Transverse colon (tissue), 4 donors: ENCODE results near the gene CTAG1B.
"Not testable (repeated sequence)": the region's sequence is repeated elsewhere in the genome, so short reads cannot be mapped to it uniquely, and the experiment has no call there.

Source experiments
- CTCF ChIP-seq, 5 experiments: fragments of 200-600 bp in 3 of 5; fragments of 450-650 bp in 2 of 5; sonication (generic) in 3 of 5; IDR thresholded peaks; 1 replicate in 2 of 5; 2 replicates in 3 of 5; pipeline ENCODE4 v1.5.1; 2016 to 2017; ENCODE audit warnings: antibody characterized with exemption in 5 of 5, inconsistent platforms in 3 of 5, mild to moderate bottlenecking in 2 of 5, moderate library complexity in 1 of 5
- EP300 ChIP-seq: sonication (generic); formaldehyde crosslinking; IDR thresholded peaks from one replicate; pipeline ENCODE4 v1.6.1; 2017; ENCODE audit warnings: antibody characterized with exemption, low read depth
- POLR2A ChIP-seq: fragments of 450-650 bp; IDR thresholded peaks from one replicate; pipeline ENCODE4 v1.6.1; 2016; ENCODE audit warnings: antibody characterized with exemption, mild to moderate bottlenecking, moderate library complexity
- POLR2AphosphoS5 ChIP-seq, 3 donors: sonication (generic); formaldehyde crosslinking; IDR thresholded peaks; one replicate each; pipeline ENCODE4 v1.6.1; 2016; ENCODE audit warnings: antibody characterized with exemption in 3 of 3

GRCh38 chrX:154641740-154642139, 22.7 kb upstream of the CTAG1B start:
- TF ChIP-seq CTCF (IDR thresholded peaks at IDR 0.05); POLR2AphosphoS5 (IDR thresholded peaks at IDR 0.05); EP300; POLR2A: not testable (repeated sequence)
